Mesendoderm (in vitro differentiated cells): ENCODE measurements around the gene ITGAL.

ENCODE experiments used
- DNase-seq: peaks from one replicate; pipeline ENCODE4 v3.0.0; 2013
- H2AK5ac ChIP-seq: 2 replicates; pipeline ENCODE4 v1.6.1; 2013; ENCODE audit warnings: low read length, inconsistent platforms
- H2BK120ac ChIP-seq: 2 replicates; pipeline ENCODE4 v1.6.1; 2013; ENCODE audit warnings: low read depth, mild to moderate bottlenecking, low read length, moderate library complexity, mixed read lengths
- H2BK15ac ChIP-seq: replicated peaks from 2 replicates; pipeline ENCODE4 v1.6.1; 2013; ENCODE audit warnings: low read depth, mild to moderate bottlenecking, moderate library complexity
- H2BK5ac ChIP-seq: 2 replicates; pipeline ENCODE4 v1.6.1; 2013; ENCODE audit warnings: low read length, inconsistent platforms
- H3K18ac ChIP-seq: 2 replicates; pipeline ENCODE4 v1.6.1; 2013; ENCODE audit warnings: mild to moderate bottlenecking, low read length, mixed read lengths
- H3K23ac ChIP-seq: one replicate; pipeline ENCODE4 v1.6.1; 2013; ENCODE audit warnings: low read length
- H3K27ac ChIP-seq: 2 replicates; pipeline ENCODE4 v1.5.1; 2013; ENCODE audit warnings: low read depth, mild to moderate bottlenecking, inconsistent platforms, low read length, moderate library complexity
- H3K27me3 ChIP-seq: 2 replicates; pipeline ENCODE4 v1.6.1; 2013; ENCODE audit warnings: low read length, control low read depth, mild to moderate bottlenecking, inconsistent platforms; ENCODE audit not compliant: insufficient read depth, poor library complexity
- H3K36me3 ChIP-seq: 2 replicates; pipeline ENCODE4 v1.6.1; 2013; ENCODE audit warnings: low read length, inconsistent platforms; ENCODE audit not compliant: control insufficient read depth, insufficient read depth
- H3K4ac ChIP-seq: one replicate; pipeline ENCODE4 v1.6.1; 2013; ENCODE audit warnings: low read depth, mild to moderate bottlenecking, low read length, moderate library complexity
- H3K4me1 ChIP-seq: 2 replicates; pipeline ENCODE4 v1.6.1; 2013; ENCODE audit warnings: low read depth, low read length, inconsistent platforms; ENCODE audit not compliant: control insufficient read depth
- H3K4me2 ChIP-seq: 2 replicates; pipeline ENCODE4 v1.6.1; 2013; ENCODE audit warnings: low read length
- H3K4me3 ChIP-seq: 2 replicates; pipeline ENCODE4 v1.5.1; 2013; ENCODE audit warnings: mild to moderate bottlenecking, low read length
- H3K56ac ChIP-seq: one replicate; pipeline ENCODE4 v1.6.1; 2013; ENCODE audit warnings: low read length
- H3K79me1 ChIP-seq: 2 replicates; pipeline ENCODE4 v1.6.1; 2013; ENCODE audit warnings: low read length, inconsistent platforms
- H3K79me2 ChIP-seq: 2 replicates; pipeline ENCODE4 v1.6.1; 2013; ENCODE audit warnings: mild to moderate bottlenecking, low read length; ENCODE audit not compliant: control insufficient read depth, insufficient read depth
- H3K9ac ChIP-seq: 2 replicates; pipeline ENCODE4 v1.6.1; 2013; ENCODE audit warnings: low read length, inconsistent platforms
- H4K5ac ChIP-seq: one replicate; pipeline ENCODE4 v1.6.1; 2013; ENCODE audit warnings: low read length
- H4K8ac ChIP-seq: one replicate; pipeline ENCODE4 v1.6.1; 2013; ENCODE audit warnings: low read depth, mild to moderate bottlenecking, control low read depth, low read length, moderate library complexity
- WGBS: extraction: QIAGEN DNeasy Blood & Tissue Kit; methylation state at CpG from one replicate; pipeline ENCODE4 v1.1.7; 2013; ENCODE audit warnings: low lambda C conversion rate, missing lambda C conversion rate; ENCODE audit not compliant: insufficient coverage; ENCODE audit errors: extremely low coverage; 5-methylcytosine and 5-hydroxymethylcytosine counted together

Gene ITGAL

GRCh38 chr16:30552956-30553355 is 80.4 kb downstream of the ITGAL start:
- H3K4me3 ChIP-seq, result no peak overlapping the region
- no peaks in the 10 kb centered on the region for H3K79me2 ChIP-seq
- no peak overlapping the region for H2BK15ac ChIP-seq
- H3K56ac ChIP-seq, result no peak overlapping the region
- H3K23ac ChIP-seq, result no peak overlapping the region
- H3K4ac ChIP-seq, result no peak overlapping the region
- H3K27me3 ChIP-seq, result no peaks in the 10 kb centered on the region
- H4K8ac ChIP-seq, result no peak overlapping the region
- WGBS, result no CpG with 5 or more reads among the region's 4 CpGs
- no peak overlapping the region for H3K18ac ChIP-seq
- peaks cover 9% of the 10 kb centered on the region for H3K4me1 ChIP-seq
- H3K9ac ChIP-seq, result no peak overlapping the region
- DNase-seq, result no peak
- no peak overlapping the region for H3K27ac ChIP-seq
- H2BK120ac ChIP-seq, result no peak overlapping the region
- no peak overlapping the region for H2BK5ac ChIP-seq
- H2AK5ac ChIP-seq, result no peak overlapping the region
- H3K4me2 ChIP-seq, result no peak overlapping the region
- H3K79me1 ChIP-seq, result peaks cover 5% of the 10 kb centered on the region
- H3K36me3 ChIP-seq, result no peaks in the 10 kb centered on the region
- no peak overlapping the region for H4K5ac ChIP-seq

- no peak overlapping the region for H2BK5ac ChIP-seq
- H3K27ac ChIP-seq, result no peak overlapping the region
- peaks cover 5% of the 10 kb centered on the region for H3K79me1 ChIP-seq
- no peak for DNase-seq
- H4K5ac ChIP-seq, result no peak overlapping the region
- peaks cover 8% of the 10 kb centered on the region for H3K4me1 ChIP-seq
- H3K23ac ChIP-seq, result no peak overlapping the region
- no peak overlapping the region for H3K56ac ChIP-seq
- no peak overlapping the region for H4K8ac ChIP-seq
- H3K4ac ChIP-seq, result no peak overlapping the region
- no peak overlapping the region for H3K9ac ChIP-seq
- H3K4me3 ChIP-seq, result no peak overlapping the region
- H3K27me3 ChIP-seq, result no peaks in the 10 kb centered on the region
- H2AK5ac ChIP-seq, result no peak overlapping the region
- H2BK120ac ChIP-seq, result no peak overlapping the region
- no peak overlapping the region for H2BK15ac ChIP-seq
- H3K4me2 ChIP-seq, result no peak overlapping the region
- H3K79me2 ChIP-seq, result no peaks in the 10 kb centered on the region
- no peaks in the 10 kb centered on the region for H3K36me3 ChIP-seq
- WGBS, result no CpG with 5 or more reads among the region's 2 CpGs
- H3K18ac ChIP-seq, result no peak overlapping the region
These were observed 80.9 kb downstream of the ITGAL start for GRCh38 chr16:30553393-30553899.

GRCh38 chr16:30554557-30555314 is 82.2 kb downstream of the ITGAL start:
- Histone ChIP-seq H3K79me1 (peaks cover 5% of the 10 kb centered on the region), H3K9ac (no peak overlapping the region), H3K23ac (no peak overlapping the region), H2AK5ac (no peak overlapping the region), H3K18ac (no peak overlapping the region), H4K5ac (no peak overlapping the region), H3K4me1 (no peaks in the 10 kb centered on the region), H2BK120ac (no peak overlapping the region), H3K36me3 (no peaks in the 10 kb centered on the region), H3K4ac (no peak overlapping the region), H3K27ac (no peak overlapping the region), H3K4me2 (no peak overlapping the region), H2BK5ac (no peak overlapping the region), H3K27me3 (no peaks in the 10 kb centered on the region), H4K8ac (no peak overlapping the region), H3K56ac (no peak overlapping the region), H3K79me2 (no peaks in the 10 kb centered on the region), H3K4me3 (no peak overlapping the region), H2BK15ac (no peak overlapping the region)
- no CpG with 5 or more reads among the region's 18 CpGs for WGBS
- DNase-seq, result no peak

- no peak overlapping the region for H3K56ac ChIP-seq
- no peak overlapping the region for H2BK120ac ChIP-seq
- no CpG with 5 or more reads among the region's 69 CpGs for WGBS
- no peak overlapping the region for H4K8ac ChIP-seq
- H3K4me3 ChIP-seq, result no peak overlapping the region
- H2BK5ac ChIP-seq, result no peak overlapping the region
- H2AK5ac ChIP-seq, result no peak overlapping the region
- no peak for DNase-seq
- no peak overlapping the region for H3K9ac ChIP-seq
- H3K4me2 ChIP-seq, result no peak overlapping the region
- no peaks in the 10 kb centered on the region for H3K36me3 ChIP-seq
- H3K4me1 ChIP-seq, result no peaks in the 10 kb centered on the region
- no peaks in the 10 kb centered on the region for H3K79me2 ChIP-seq
- H4K5ac ChIP-seq, result no peak overlapping the region
- peaks cover 5% of the 10 kb centered on the region for H3K79me1 ChIP-seq
- H3K27me3 ChIP-seq, result no peaks in the 10 kb centered on the region
- H2BK15ac ChIP-seq, result no peak overlapping the region
- H3K27ac ChIP-seq, result no peak overlapping the region
- H3K4ac ChIP-seq, result no peak overlapping the region
- no peak overlapping the region for H3K18ac ChIP-seq
- no peak overlapping the region for H3K23ac ChIP-seq
These were observed 83.0 kb downstream of the ITGAL start for GRCh38 chr16:30555315-30556124.

- Histone ChIP-seq H3K23ac (no peak overlapping the region), H4K5ac (no peak overlapping the region), H4K8ac (no peak overlapping the region), H3K27me3 (no peaks in the 10 kb centered on the region), H2BK120ac (no peak overlapping the region), H3K4me2 (no peak overlapping the region), H3K79me1 (peaks cover 5% of the 10 kb centered on the region), H2BK15ac (no peak overlapping the region), H3K36me3 (no peaks in the 10 kb centered on the region), H3K4ac (no peak overlapping the region), H2AK5ac (no peak overlapping the region), H3K79me2 (no peaks in the 10 kb centered on the region), H3K4me1 (no peaks in the 10 kb centered on the region), H2BK5ac (no peak overlapping the region), H3K4me3 (no peak overlapping the region), H3K9ac (no peak overlapping the region), H3K27ac (no peak overlapping the region), H3K18ac (no peak overlapping the region), H3K56ac (peak overlapping the region; percentile 17)
- no peak for DNase-seq
- whole genome bisulfite sequencing, result no CpG with 5 or more reads among the region's 10 CpGs
These were observed 83.6 kb downstream of the ITGAL start for GRCh38 chr16:30556125-30556473.
